Endometrium (tissue), 2 donors: ENCODE measurements around the gene INVS.
"Not testable (repeated sequence)": the region's sequence is repeated elsewhere in the genome, so short reads cannot be mapped to it uniquely, and the experiment has no call there.

ENCODE experiments used
- FAIRE-seq: peaks from 2 replicates; lab custom pipeline; 2012; peaks lifted over from hg19 to GRCh38; lab: Jason Lieb, UNC
- donor health status: control.
- donor health status: control.

INVS gene

GRCh38 chr9:100338736-100339135, 239.7 kb downstream of the INVS start:
- not testable (repeated sequence) for FAIRE-seq

- no peak for FAIRE-seq
These were observed 241.2 kb downstream of the INVS start for GRCh38 chr9:100340224-100340623.

GRCh38 chr9:100341889-100342288, 242.8 kb downstream of the INVS start:
- no peak for FAIRE-seq

DNA sequence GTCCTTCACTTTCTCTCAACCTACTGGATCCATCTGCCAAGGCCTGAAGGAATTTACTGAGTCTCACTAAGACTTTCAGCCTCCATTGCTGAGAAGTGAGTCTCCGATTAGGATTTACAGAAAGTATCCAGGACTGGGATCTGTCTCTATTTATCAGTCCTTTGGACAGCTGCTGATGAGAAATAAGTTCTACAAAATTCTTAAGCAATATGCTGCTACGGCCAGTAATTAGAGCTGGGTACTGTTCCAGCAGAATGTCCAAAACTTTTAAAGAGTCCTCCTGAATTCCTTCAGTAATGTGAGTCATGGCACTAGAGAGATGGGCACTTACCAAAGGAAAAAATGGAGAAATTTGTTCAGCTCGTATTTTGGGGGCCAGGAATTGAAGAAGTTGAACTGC, 247.8 kb downstream of the INVS start:
- no peak for FAIRE-seq

DNA sequence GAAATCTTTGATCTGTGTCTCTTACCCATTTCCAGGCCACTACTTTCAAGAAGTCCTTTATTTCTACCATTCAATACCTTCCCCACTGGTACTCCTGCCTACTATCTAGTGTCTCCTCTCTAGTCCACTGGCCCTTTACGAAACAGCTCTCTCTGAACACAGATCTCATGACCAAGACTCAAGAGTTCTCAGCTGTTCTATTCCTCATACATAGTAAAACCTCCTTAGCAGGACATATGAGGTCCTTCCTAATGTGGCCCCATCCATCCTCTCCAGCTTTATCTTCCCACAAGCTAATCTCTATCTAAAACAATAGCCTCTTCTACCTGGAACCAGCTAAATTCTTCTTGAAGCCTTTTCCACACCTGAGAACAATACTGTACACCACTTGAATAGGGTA, 251.1 kb downstream of the INVS start:
- no peak for FAIRE-seq
